ENCODE measurements around the gene MAP3K3.

DNA sequence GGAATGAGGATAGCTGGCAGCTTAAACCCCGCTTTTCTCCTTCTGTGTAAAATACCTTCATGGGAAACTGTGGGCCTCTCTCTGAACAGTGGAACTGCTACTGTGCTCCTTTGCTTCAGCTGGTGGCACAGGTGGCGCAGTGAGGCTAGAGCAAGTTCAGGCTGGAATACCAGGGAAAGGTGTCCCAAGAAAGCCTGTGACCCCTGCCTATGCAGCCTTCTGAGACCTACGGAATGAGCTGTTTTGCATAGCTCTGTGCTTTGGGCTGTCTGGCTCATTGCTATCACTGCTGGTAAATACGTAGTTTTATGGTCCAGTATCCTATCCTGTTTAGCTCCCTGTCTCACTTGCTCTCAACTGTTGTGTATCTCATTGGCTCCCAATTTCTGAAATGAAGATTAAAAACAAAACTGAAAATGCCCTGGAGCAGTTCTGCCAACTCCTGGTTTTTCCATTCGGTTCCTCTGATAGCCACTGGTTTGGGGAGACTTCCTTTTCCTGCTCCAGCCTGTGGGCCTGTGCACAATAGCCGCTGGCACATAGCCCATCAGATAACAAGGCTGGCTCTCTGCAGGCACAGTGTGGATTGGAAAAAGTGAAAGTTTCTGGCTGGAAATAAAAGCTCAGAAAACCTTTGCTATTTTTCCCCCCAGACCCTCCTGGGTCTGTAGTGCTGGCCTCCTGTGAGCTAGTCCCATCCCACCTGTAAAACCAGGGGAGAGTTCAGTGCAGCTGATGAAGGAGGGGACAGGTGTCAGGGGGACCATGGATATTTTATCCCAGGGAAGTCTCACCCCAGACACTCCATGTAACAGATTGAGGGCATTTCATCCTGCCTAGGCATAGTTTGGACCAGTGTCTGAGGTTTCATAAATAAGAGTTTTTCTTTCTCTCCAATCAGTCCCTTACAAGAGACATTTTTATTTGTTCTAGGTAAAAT lies 53.7 kb downstream of the MAP3K3 start:
- TF ChIP-seq YY1 (IDR thresholded peaks at IDR 0.05; ENCODE audit: low read depth) (no peak), EP300 (IDR thresholded peaks at IDR 0.05; ENCODE audit: borderline replicate concordance) (peak; percentile 68; the same call in 1 of the 2 replicates), TCF12 (IDR thresholded peaks at IDR 0.05; ENCODE audit: low read depth) (peak; percentile 67), RAD21 (IDR thresholded peaks at IDR 0.05; ENCODE audit: low read depth) (peak; percentile 31), TAF1 (IDR thresholded peaks at IDR 0.05; ENCODE audit: low read depth) (no peak), NFIC (IDR thresholded peaks at IDR 0.05) (peak; percentile 97), CEBPB (IDR thresholded peaks at IDR 0.05) (no peak), CREB1 (IDR thresholded peaks at IDR 0.05; ENCODE audit: low read depth) (no peak), FOXM1 (IDR thresholded peaks at IDR 0.05; ENCODE audit: borderline replicate concordance, low read depth) (no peak)
- TF ChIP-seq, protein P1, sequence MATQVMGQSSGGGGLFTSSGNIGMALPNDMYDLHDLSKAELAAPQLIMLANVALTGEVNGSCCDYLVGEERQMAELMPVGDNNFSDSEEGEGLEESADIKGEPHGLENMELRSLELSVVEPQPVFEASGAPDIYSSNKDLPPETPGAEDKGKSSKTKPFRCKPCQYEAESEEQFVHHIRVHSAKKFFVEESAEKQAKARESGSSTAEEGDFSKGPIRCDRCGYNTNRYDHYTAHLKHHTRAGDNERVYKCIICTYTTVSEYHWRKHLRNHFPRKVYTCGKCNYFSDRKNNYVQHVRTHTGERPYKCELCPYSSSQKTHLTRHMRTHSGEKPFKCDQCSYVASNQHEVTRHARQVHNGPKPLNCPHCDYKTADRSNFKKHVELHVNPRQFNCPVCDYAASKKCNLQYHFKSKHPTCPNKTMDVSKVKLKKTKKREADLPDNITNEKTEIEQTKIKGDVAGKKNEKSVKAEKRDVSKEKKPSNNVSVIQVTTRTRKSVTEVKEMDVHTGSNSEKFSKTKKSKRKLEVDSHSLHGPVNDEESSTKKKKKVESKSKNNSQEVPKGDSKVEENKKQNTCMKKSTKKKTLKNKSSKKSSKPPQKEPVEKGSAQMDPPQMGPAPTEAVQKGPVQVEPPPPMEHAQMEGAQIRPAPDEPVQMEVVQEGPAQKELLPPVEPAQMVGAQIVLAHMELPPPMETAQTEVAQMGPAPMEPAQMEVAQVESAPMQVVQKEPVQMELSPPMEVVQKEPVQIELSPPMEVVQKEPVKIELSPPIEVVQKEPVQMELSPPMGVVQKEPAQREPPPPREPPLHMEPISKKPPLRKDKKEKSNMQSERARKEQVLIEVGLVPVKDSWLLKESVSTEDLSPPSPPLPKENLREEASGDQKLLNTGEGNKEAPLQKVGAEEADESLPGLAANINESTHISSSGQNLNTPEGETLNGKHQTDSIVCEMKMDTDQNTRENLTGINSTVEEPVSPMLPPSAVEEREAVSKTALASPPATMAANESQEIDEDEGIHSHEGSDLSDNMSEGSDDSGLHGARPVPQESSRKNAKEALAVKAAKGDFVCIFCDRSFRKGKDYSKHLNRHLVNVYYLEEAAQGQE (IDR thresholded peaks at IDR 0.05; ENCODE audit: low read depth): no peak
- TF ChIP-seq, protein P2, sequence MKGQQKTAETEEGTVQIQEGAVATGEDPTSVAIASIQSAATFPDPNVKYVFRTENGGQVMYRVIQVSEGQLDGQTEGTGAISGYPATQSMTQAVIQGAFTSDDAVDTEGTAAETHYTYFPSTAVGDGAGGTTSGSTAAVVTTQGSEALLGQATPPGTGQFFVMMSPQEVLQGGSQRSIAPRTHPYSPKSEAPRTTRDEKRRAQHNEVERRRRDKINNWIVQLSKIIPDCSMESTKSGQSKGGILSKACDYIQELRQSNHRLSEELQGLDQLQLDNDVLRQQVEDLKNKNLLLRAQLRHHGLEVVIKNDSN (IDR thresholded peaks at IDR 0.05): no peak
- TF ChIP-seq, protein P3, sequence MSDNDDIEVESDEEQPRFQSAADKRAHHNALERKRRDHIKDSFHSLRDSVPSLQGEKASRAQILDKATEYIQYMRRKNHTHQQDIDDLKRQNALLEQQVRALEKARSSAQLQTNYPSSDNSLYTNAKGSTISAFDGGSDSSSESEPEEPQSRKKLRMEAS (IDR thresholded peaks at IDR 0.05): peak; percentile 42
